ENCODE results near the gene WDFY2. TPM values are rescaled to one million over a fixed set of nuclear protein-coding genes. Genes with fewer than 3 reads are reported as not detected.

The WDFY2 gene
- total RNA-seq, 1 experiment from 2014 or later: 45.5 TPM

- no TSS peak for BruUV-seq (replicated peaks)
Observed at GRCh38 chr13:51620165-51620983, 36.1 kb downstream of the WDFY2 start.

DNA sequence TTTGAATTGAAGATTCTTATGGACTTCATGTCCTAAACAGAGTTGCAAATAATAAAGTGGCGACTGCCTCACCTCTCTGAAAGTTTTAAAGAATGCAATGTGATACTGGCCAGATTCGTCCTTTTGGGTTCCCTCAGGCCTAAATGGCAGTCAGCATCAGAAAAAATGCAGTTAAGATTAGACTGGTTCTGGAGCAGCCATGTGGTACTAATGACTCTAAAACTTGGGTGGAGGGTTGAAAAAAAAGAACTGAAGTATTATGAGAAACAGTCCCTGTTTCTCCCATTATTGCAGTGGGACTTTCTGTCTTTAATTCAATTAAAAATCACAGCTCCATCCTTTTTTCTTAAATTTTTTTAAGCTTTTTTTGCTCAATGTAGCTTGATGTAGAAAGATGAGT, 37.3 kb downstream of the WDFY2 start:
- intact Hi-C loops (cut with micrococcal nuclease; ENCODE audit: unreplicated experiment): no loop called here
- Histone ChIP-seq H3K36me3 (ENCODE audit: insufficient read depth, low read length, poor library complexity, severe bottlenecking) (peaks cover 4% of the 10 kb centered on the region), H3K4me1 (ENCODE audit: insufficient read depth, low read length, poor library complexity, severe bottlenecking) (peaks cover 86% of the 10 kb centered on the region), H3K27ac (ENCODE audit: low read depth, low read length, poor library complexity, severe bottlenecking) (peak overlapping the region; percentile 58), H3K9me3 (ENCODE audit: low read depth, low read length, poor library complexity, severe bottlenecking) (no peaks in the 10 kb centered on the region), H3K4me3 (ENCODE audit: low read depth, low read length, poor library complexity, severe bottlenecking) (no peak overlapping the region), H3K27me3 (replicated peaks; ENCODE audit: insufficient read depth, low read depth, low read length, poor library complexity) (no peaks in the 10 kb centered on the region)
- BruUV-seq (replicated peaks): no TSS peak
- DNase-seq (ENCODE audit: low spot score): no peak
- ChIA-PET CTCF (no interaction called here), POLR2A (ENCODE audit: low non-redundant PET) (interaction anchor here (0.6 kb wide), 1 partner anchor 1495 kb away, joined by 3 read pairs; no protein-coding TSS in a partner anchor)
- TF ChIP-seq EZH2 (IDR thresholded peaks at IDR 0.05; ENCODE audit: borderline replicate concordance, low read depth, low read length, poor library complexity, severe bottlenecking): no peak
- TF ChIP-seq, protein P1, sequence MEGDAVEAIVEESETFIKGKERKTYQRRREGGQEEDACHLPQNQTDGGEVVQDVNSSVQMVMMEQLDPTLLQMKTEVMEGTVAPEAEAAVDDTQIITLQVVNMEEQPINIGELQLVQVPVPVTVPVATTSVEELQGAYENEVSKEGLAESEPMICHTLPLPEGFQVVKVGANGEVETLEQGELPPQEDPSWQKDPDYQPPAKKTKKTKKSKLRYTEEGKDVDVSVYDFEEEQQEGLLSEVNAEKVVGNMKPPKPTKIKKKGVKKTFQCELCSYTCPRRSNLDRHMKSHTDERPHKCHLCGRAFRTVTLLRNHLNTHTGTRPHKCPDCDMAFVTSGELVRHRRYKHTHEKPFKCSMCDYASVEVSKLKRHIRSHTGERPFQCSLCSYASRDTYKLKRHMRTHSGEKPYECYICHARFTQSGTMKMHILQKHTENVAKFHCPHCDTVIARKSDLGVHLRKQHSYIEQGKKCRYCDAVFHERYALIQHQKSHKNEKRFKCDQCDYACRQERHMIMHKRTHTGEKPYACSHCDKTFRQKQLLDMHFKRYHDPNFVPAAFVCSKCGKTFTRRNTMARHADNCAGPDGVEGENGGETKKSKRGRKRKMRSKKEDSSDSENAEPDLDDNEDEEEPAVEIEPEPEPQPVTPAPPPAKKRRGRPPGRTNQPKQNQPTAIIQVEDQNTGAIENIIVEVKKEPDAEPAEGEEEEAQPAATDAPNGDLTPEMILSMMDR (conservative IDR thresholded peaks at IDR 0.05; ENCODE audit: low read depth, low read length): no peak

More at GRCh38 chr13:51620165-51620983, 36.1 kb downstream of the WDFY2 start:
- CTCF ChIA-PET: no interaction called here
- Histone ChIP-seq H3K4me1 (ENCODE audit: insufficient read depth, low read length, poor library complexity, severe bottlenecking) (peaks cover 78% of the 10 kb centered on the region), H3K36me3 (ENCODE audit: insufficient read depth, low read length, poor library complexity, severe bottlenecking) (peaks cover 4% of the 10 kb centered on the region), H3K27ac (ENCODE audit: low read depth, low read length, poor library complexity, severe bottlenecking) (peak overlapping the region; percentile 58), H3K9me3 (ENCODE audit: low read depth, low read length, poor library complexity, severe bottlenecking) (no peaks in the 10 kb centered on the region), H3K27me3 (replicated peaks; ENCODE audit: insufficient read depth, low read depth, low read length, poor library complexity) (no peaks in the 10 kb centered on the region), H3K4me3 (ENCODE audit: low read depth, low read length, poor library complexity, severe bottlenecking) (no peak overlapping the region)
- intact Hi-C loops (cut with micrococcal nuclease; ENCODE audit: unreplicated experiment): no loop called here
- DNase-seq (ENCODE audit: low spot score): no peak
- POLR2A ChIA-PET (ENCODE audit: low non-redundant PET): no interaction called here
- TF ChIP-seq, protein P1 (conservative IDR thresholded peaks at IDR 0.05; ENCODE audit: low read depth, low read length): no peak
- no peak for TF ChIP-seq EZH2 (IDR thresholded peaks at IDR 0.05; ENCODE audit: borderline replicate concordance, low read depth, low read length, poor library complexity, severe bottlenecking)

- CTCF ChIA-PET: no interaction called here
- POLR2A ChIA-PET (ENCODE audit: low non-redundant PET): no interaction called here
- no peak for TF ChIP-seq EZH2 (IDR thresholded peaks at IDR 0.05; ENCODE audit: borderline replicate concordance, low read depth, low read length, poor library complexity, severe bottlenecking)
- TF ChIP-seq, protein P1 (conservative IDR thresholded peaks at IDR 0.05; ENCODE audit: low read depth, low read length): no peak
Observed at GRCh38 chr13:51623473-51623872, 39.2 kb downstream of the WDFY2 start.

More at GRCh38 chr13:51623473-51623872, 39.2 kb downstream of the WDFY2 start:
- BruUV-seq (replicated peaks): no TSS peak
- H3K9me3 ChIP-seq (ENCODE audit: low read depth, low read length, poor library complexity, severe bottlenecking): no peaks in the 10 kb centered on the region
- no peaks in the 10 kb centered on the region for H3K27me3 ChIP-seq (replicated peaks; ENCODE audit: insufficient read depth, low read depth, low read length, poor library complexity)
- no peak for DNase-seq (ENCODE audit: low spot score)
- H3K4me3 ChIP-seq (ENCODE audit: low read depth, low read length, poor library complexity, severe bottlenecking): no peak overlapping the region
- H3K36me3 ChIP-seq (ENCODE audit: insufficient read depth, low read length, poor library complexity, severe bottlenecking): peaks cover 4% of the 10 kb centered on the region
- H3K27ac ChIP-seq (ENCODE audit: low read depth, low read length, poor library complexity, severe bottlenecking): no peak overlapping the region
- intact Hi-C loops (cut with micrococcal nuclease; ENCODE audit: unreplicated experiment): no loop called here
- peaks cover 78% of the 10 kb centered on the region for H3K4me1 ChIP-seq (ENCODE audit: insufficient read depth, low read length, poor library complexity, severe bottlenecking)
